Stromal cell of bone marrow (primary cell): ENCODE results near the gene RIC8B.
A peak's percentile ranks its signal among the peaks of the same experiment; 100 is the strongest.

Experiments
- DNase-seq: peaks from one replicate; pipeline ENCODE4 v3.0.0-alpha.2; 2012; ENCODE audit warnings: low read depth

Gene RIC8B

DNA sequence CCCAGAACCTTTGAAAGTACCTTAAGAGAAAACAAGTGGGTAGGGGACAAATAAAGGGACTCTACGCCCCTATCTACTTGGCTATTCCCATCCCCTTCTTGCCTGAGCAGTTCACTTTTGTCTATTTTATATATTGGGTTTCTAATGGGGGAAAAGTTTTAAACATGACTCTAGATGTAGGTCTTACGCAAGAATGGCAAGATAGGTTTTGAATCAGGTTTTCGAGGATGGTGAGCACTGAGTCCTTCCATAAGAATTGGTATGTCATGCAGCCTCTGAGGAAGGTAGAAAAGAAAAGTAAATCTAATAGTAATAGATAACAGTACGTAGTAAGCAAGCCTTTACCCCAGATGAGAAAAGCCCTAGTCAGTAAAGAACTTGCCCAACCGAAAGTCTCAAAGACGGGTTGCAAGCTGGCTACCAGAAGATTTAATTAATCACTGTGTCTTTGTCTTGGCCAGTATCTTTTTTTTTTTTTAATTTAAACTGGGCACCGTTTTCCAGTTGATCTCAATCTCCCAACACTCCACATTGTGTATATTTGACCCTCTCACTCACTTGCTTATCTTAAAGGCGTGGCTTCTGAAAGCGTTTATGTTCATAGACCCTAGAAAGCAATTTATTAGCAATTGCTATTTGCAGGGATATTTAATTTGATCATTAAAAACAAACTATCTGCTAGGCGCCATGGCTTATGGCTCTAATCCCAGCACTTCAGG, 94.7 kb downstream of the RIC8B start:
- no peak for DNase-seq

DNA sequence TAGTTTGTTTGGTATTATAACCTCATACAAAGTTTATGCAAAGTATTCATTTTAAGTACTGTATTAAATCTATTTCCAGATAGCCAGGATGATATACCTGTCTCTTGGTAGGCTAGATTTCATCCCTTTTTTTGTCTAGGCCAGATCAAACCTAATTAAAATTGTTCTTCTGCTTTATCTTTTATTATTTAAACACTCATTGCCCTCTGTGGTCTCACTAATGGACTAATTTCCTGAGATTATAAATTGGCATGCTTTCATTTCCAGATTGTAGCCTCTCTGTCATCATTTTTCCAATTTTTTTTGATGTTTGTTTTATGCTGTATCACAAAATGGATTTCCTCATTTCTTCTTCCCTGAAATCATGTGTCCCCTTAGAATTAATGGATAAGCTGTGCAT, 95.6 kb downstream of the RIC8B start:
- no peak for DNase-seq

DNA sequence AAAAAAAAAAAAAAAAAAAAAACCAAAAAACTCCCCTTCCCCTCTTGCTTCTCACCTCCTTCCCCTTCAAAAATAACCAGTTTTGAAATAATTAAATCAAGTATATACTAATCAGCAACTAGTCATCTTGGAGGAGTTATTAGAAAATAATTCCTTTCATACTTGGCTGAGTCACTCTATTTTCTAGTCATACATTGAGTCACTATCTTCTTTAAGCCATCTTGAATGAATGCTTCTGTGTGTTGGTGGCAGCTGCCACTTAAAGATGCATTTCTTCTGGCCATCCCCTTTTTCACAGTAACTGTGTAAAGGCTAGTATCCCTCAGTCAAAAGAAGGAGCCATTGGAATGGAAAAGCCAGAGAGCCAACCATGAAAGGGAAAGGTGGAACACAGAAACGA, 97.0 kb downstream of the RIC8B start:
- DNase-seq: peak; percentile 18

DNA sequence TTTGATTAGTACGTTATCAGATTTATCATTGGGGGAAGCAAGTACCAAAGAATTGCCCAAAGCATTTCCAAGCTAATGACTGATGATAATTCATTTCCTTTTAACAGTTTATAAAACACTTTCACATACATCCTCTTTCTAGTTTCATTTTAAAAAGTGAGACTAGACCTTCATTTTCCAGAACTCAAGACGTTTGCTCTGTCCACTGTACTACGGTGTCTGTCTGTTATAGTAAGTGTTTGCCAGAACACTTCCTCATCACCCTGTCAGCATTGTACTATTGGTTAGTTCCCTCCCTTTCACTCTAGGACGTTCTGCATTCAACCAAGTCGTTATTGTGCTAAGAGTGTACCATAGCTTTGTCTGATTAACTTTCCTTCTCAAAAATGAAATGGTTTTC, 99.5 kb downstream of the RIC8B start:
- DNase-seq: no peak

DNA sequence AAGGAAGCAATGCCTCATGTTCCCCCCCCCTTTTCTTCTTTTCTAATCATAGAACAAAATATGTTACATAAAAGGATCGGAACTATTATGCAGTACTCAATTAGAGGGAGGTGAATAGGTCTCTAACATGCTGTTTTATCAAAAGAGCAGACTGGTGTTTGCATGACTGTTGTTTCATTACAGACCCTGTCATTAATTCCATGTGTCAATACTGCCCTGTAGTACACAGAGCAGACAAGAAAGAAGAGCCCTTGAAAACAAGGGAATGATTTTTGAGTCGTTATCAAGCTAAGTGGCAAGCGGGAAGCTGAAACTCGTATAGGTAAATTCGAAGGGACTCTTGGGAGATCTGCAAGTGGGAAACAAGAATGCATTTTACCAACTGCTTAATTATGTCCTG, 104.3 kb downstream of the RIC8B start:
- no peak for DNase-seq

DNA sequence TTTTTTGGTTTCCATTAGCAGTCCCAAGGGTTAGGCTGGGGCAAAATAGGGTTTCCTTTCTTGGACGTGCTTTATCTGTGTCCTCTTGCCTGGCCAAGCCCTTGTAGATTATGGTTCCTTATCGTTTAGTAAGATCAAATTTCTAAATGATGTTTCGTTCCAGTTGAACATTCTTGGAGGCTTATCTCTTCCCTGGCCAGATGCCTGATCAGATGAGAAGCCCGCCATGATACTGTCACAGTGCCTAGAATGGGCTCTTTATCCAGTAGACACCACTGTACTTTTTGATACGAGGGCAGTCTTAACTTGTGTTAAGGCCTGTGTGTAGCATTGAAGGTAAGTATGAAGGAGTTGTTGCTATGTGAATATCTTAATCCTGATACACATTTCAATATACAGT, 105.1 kb downstream of the RIC8B start:
- DNase-seq: no peak

DNA sequence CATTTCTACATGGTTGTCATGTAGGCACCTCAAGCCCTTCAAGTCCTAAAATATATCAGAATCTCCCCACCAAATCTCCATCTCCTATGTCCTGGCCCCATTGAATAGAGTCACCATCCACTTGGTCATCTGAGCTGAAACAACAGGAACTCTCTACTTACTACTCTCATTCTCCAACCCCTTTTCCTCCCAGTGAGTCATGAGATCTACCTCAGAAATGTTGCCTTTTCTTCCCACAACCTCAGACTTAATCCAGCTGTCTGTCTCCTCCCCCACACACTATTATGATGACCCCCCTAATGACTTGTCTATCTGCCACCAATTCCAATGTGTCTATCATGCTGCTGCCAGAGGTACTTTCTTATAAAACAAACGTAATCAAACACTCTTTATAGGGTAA, 108.9 kb downstream of the RIC8B start:
- DNase-seq: no peak

DNA sequence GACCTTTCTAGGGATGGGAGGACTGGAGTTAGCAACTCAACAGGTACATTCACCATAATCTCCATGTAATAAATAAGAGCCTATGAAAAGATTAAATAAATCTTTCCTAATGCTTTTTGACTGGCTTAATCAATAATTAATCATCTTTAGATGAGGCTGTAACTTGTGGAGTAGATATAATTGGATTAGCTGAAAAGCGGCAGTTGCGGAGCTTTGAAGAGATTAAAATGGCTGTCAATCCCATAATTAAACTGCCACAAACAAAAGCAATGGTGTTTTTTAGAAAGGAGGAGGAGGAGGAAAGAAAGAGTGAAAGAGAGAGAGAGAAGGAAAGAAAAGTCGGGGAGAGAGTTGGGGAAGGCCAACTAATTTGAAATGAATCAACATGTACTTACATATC, 110.5 kb downstream of the RIC8B start:
- no peak for DNase-seq

DNA sequence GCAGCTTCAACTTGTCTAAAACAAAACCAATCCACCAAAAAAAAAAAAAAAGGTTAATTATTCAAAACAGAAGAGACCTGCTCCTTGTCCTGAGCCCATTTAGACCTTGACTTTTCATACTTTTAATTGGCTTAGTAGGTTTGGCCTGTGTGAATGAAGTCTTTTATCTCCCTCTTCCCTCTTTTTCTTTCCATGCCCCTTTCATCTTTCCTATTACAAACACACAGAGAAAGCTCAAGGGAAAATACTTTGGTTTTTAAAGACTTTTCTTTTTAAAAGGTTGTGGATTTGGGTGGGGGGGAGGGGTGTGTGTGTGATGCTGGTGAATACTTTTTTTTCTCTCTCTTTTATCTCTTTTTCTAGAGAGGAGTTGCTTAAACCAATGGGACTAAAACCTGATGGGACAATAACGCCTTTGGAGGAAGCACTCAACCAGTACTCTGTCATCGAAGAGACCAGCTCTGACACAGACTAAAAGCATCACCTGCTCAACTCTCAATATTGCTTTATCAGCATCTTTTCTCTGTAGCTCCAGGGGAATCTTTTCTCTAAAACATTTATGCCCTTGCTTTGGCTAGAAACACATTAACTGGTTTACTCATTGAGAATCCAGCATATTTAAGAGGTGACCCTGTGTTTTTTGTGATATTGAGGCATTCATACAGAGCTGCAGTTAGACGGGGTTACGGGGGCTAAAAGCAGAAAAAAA, 111.2 kb downstream of the RIC8B start:
- no peak for DNase-seq

DNA sequence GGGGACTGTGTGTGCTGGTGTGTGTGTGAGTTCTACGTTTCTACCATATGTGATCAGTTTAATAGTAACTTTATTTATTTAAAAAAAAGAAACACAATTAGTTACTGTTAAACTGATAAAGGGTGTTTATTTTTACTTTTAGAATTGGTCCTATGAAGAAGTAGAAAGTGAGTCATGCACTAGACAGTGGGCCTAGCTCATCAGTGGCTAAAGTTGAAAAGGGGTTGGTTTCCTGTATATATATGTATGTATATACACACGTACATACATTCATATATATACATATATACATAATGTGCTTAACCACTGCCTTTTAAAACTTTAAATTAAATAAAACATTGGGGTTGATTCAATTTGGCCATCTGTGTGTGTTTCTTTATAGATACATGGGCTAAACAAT, 112.5 kb downstream of the RIC8B start:
- no peak for DNase-seq

DNA sequence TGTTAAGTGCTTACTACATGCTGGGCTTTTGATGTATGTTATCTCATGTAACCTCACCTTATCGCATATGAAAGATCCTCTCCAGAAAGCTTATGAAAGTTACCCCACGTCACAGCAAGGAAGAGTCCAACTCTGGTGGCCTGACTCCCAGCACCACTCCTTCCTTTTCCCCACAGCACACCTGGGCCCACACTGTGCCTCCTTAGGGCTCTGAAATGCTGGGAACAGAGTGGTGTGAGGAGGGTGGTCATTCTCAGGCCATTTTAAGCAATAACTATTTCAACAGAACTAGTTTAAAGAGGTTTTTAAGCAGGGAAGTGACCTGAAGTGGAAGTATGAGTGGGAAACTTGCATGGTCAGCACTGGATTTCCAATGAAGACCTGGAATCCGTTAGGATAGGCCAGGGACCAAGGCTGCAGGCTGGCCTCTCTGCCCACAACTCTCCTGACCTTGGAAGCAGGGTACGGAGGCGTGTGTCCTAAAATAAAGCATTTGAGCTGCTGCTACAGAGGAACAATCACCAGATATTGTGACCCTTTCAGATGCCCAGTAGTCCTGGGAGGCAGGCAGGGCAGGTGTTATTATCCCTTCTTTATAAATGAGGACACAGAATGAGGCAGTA, 114.0 kb downstream of the RIC8B start:
- no peak for DNase-seq

DNA sequence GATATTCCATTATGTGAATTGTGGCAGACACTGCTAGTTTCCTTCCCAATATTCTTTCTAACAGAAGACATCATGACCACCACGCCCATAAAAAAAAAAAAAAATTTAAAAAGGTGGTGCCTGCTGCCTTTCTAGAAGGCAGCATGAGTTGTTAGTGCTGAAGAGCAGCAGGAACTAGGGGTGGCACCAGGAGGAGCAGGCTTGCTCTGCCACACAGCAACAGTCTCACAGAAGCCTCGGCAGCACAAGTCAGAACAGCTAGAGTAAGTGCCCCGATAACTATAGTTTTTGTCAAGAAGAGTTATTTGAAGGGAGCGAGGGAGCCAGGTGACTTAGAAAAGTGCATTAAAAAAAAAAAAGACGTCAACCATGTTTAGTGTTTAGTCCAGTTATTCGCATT, 114.8 kb downstream of the RIC8B start:
- DNase-seq: no peak

DNA sequence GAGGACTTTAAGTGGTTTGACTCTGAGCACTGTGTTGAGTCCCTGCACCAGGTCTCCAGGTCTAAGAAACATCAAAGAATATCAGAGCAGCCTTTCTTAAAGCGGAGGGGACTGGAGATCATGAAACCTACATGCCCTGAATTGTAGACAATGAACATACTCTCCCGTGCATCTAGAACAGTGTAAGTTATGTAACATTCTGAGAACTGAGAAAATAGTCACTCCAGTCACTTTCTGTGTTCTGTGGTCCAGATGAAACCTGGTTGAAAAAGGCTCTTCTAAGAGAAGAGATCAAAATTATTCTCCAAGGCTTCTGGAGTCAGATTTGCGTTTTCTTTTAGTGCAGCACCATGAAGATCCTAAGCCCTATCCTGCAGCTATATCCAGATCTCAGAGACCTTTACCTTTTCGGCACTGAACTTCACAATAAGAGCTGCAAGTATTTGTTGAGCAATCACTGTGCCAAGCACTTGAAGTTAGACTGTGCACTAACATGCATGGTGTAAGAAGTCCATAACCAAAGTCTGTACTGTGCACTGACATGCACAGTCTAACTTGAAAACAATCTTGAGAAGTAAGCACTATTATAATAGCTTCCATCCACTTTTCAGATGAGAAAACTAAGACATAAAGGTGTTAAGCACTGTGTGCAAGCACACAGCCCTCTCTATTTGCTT, 115.6 kb downstream of the RIC8B start:
- DNase-seq: no peak

DNA sequence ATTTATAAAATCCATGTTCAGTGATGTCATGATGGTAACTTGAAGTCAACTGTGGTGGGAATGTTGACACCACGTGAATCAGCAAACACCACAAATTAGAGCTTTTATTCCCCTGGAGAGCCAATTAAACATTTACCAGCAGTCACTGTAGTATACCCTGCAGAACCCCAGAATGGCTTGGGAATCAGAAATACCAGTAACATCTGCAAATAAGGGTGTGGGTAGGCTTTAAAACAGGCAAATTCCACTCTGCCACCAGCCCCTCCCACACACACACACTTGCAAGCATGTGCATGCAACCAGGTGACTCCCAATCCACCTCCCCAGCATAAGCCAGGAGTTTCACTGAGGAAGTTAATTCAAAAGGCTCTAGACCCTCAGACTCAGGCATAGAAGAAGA, 117.6 kb downstream of the RIC8B start:
- no peak for DNase-seq

DNA sequence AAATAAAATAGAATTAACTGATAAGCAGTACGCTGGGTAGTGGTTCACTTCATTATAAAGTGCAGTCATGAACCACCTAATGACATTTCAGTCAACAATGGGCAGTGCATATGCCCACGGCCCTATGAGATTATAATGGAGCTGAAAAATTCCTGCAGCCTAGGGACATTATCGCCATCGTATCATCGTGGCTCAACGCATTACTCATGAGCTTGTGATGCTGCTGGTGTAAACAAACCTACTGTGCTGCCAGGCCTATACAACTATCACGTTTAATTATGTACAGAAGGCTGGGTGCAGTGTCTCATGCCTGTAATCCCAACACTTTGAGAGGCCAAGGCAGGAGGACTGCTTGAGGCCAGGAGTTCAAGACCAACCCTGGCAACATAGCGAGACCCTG, 119.0 kb downstream of the RIC8B start:
- DNase-seq: no peak

DNA sequence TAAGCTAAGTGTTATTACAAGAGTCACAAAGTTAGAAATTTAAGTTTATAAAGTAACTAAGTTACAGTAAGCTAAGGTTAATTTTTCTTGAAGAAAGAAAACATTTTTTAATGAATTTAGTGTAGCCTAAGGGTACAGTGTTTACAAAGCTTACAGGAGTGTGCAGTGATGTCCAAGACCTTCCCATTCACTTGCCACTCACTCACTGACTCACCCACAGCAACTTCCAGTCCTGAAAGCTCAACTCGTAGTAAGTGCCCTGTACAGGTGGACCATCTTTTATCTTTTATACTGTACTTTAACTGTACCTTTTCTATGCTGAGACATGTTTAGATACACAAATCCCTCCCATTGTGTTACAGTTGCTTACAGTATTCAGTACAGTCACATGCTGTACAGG, 120.3 kb downstream of the RIC8B start:
- no peak for DNase-seq

DNA sequence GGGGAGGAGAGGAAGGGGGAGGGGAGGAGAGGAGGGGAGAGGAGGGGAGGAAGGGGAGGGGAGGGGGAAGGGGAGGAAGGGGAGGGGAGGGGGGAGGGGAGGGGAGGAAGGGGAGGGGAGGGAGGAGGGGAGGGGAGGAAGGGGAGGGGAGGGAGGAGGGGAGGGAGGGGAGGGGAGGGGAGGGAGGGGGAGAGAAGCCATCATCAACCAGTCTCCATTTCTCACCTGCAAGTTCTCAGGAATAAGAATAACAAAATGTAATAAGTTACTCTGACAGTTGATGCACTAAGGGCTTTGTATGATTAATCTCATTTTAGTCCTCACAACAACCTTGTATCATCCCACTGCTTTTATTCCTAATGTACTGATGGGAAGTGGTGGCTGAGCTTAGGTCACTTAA, 122.1 kb downstream of the RIC8B start:
- no peak for DNase-seq

DNA sequence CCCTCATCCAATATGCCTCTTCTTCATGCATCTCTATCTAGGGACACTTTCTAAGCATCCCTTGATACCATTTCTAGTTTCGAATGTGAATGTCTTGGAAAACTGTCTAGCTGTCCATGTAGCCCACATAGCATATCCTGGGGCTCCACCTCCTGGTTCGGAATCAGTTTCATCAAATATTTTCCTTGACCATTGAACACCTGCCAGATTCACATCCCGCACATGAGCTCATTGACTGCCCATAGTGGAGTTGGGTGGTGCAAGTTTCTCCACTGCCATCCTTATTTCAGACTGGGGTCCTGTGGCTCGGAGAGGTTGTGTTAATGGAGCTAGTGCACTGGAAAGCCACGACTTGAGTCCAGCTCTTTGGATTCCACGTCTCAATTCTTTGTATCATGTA, 122.6 kb downstream of the RIC8B start:
- DNase-seq: no peak

DNA sequence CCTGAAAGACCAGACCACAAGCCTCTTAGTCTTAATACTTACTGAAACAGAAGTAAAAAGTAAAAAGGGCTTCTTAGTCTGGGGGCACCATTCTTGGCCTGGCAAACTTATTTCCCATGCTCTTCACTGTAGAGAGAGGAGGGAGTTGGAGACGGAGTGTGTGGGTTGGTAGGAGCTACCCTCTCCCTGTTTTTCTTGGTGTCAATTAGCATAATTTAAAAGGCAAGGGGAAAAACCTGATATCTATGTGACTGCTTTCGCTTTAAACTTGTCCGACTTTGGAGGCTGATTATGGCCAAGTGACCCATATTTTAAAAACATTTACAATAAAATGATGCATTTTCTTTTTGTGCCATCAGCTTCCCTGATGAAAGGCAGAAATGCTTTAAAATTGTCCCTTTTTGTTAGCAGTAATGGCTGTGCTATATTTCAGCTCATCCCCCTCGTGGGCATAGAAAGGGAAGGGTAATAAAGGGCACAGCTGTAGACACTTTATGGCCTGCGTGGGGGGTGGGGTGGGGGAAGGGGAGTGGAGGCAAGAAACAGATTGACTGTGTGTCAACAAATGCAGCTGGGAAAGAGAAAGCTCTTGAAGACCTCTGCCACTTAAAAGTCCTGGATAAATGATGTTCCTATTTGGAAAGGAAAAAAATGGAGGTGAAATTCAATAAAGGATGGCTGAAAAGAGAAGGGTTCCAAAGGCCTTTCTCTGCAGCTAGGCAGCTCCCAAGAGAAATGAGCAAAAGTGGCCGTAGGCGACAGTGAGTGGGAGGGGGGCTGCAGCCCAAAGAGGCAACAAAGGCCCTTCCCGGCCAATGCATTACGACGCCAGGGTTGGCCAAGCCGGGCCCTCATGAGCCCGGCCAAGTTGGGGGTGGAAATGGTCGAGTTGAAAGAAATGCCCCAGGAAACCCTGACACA, 123.8 kb downstream of the RIC8B start:
- no peak for DNase-seq

DNA sequence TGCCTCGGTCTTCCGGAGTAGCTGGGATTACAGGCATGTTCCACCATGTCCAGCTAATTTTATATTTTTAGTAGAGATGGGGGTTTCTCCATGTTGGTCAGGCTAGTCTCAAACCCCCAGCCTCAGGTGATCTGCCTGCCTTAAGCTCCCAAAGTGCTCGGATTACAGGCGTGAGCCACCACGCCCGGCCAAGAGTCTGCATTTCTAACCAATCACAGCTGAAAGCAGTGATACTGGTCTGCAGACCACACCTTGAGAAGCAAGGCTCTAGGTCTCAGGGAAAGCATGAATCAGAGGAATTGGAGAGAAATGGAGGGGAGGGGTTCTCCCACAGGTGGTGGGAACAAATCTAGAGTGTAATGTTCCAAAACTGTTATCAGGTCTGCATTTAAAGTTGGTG, 126.1 kb downstream of the RIC8B start:
- no peak for DNase-seq

DNA sequence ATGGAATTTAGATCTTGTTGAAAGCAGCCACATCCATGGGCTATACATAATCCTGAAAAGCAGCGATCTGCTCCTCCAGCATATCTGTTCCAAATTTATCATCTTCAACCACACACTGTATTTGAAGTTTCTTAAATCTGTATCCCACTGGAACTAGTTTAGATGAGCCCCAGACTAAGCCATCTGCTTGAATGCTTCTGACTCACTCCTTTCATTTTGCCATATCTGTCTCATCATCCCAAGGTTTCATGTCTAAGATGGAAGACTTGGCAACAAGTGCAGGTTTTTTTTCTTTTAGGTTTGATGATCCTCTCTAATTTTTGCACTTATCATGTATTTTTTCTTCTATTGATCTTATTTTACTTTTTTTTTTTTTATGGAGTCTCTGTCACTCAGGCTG, 126.8 kb downstream of the RIC8B start:
- no peak for DNase-seq

DNA sequence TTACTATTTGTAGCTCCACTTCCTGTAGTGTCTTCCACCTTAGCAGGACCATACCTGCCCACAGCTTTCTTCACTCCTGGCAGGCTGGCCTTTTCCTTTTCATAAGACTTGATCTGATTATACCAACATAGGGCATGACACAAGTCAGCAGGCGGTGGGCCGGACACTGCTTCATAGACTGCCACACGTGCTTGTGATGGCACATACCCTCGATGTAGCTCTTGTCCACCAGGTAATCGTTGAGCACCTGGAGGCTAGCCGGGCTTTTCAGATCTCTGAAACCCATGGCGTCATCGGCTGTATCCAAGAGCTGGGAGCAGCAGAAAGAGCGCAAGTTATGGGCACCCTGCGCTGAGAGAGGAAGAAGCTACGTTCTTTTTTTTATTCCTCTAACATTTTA, 127.6 kb downstream of the RIC8B start:
- no peak for DNase-seq
